ENCODE measurements around the gene ZNF638.

ZNF638 gene

DNA sequence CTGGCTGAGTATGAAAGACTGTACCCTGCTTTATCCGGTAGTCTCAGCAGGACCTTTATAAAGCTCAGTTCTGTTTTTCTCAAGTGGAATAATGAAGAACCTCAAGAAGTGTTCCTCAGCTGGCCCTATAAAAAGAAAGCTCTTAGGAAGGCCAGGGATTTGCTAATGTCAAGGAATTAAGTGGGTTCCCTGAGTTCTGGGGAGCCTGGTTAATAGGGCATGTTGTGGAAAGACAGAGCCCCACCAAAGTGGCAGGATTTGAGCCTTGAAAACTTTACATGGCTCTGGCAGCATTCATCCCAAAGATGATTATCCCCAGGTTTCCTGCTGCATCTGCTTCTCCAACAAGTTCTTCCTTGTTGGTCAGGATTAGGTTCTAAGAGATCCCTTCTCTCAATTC, 114.9 kb downstream of the ZNF638 start:
- Histone ChIP-seq H3K9me3 (ENCODE audit: insufficient read depth, low read depth, low read length) (no peaks in the 10 kb centered on the region), H3K9ac (ENCODE audit: low read depth, low read length, poor library complexity, severe bottlenecking) (no peak overlapping the region), H3K36me3 (ENCODE audit: insufficient read depth, low read length) (no peaks in the 10 kb centered on the region), H3K79me2 (ENCODE audit: insufficient read depth, low read length) (no peaks in the 10 kb centered on the region), H3F3A (ENCODE audit: low read depth) (no peaks in the 10 kb centered on the region), H2AFZ (ENCODE audit: low read length) (no peak overlapping the region), H4K20me1 (ENCODE audit: insufficient read depth, low read length, poor library complexity, severe bottlenecking) (no peaks in the 10 kb centered on the region), H3K4me1 (ENCODE audit: insufficient read depth, low read length, poor library complexity, severe bottlenecking) (peaks cover 31% of the 10 kb centered on the region), H3K27me3 (ENCODE audit: insufficient read depth, low read length, poor library complexity, severe bottlenecking) (no peaks in the 10 kb centered on the region), H3K4me3 (ENCODE audit: low read length, poor library complexity, severe bottlenecking) (no peak overlapping the region), H3K9me2 (replicated peaks; ENCODE audit: low read depth, low read length) (no peaks in the 10 kb centered on the region), H3K4me2 (ENCODE audit: low read depth, low read length, poor library complexity, severe bottlenecking) (no peak overlapping the region)
- TF ChIP-seq EZH2phosphoT487 (IDR thresholded peaks at IDR 0.05; ENCODE audit: borderline replicate concordance), result no peak
- TF ChIP-seq, protein P1, sequence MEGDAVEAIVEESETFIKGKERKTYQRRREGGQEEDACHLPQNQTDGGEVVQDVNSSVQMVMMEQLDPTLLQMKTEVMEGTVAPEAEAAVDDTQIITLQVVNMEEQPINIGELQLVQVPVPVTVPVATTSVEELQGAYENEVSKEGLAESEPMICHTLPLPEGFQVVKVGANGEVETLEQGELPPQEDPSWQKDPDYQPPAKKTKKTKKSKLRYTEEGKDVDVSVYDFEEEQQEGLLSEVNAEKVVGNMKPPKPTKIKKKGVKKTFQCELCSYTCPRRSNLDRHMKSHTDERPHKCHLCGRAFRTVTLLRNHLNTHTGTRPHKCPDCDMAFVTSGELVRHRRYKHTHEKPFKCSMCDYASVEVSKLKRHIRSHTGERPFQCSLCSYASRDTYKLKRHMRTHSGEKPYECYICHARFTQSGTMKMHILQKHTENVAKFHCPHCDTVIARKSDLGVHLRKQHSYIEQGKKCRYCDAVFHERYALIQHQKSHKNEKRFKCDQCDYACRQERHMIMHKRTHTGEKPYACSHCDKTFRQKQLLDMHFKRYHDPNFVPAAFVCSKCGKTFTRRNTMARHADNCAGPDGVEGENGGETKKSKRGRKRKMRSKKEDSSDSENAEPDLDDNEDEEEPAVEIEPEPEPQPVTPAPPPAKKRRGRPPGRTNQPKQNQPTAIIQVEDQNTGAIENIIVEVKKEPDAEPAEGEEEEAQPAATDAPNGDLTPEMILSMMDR (conservative IDR thresholded peaks at IDR 0.05; ENCODE audit: low read length), result no peak

DNA sequence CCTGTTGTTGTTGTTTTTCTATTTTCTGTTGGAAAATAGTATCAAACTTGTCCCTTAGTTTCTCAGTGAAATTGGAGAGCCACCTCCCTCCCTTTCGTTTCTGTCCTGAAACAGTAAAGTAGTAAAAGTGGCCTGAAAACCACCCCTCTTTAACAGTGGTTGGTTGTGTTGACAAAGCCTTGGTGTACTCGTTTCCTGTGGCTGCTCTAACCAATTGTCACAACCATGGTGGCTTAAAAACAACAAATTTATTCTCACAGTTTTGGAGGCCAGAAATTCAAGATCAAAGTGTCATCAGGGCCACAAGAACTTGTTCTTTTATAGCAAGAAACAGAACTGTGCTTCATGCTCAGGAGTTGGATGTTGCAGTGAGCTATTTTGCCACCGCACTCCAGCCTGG, 117.8 kb downstream of the ZNF638 start:
- H3K27me3 ChIP-seq (ENCODE audit: insufficient read depth, low read length, poor library complexity, severe bottlenecking), result no peaks in the 10 kb centered on the region
- TF ChIP-seq EZH2phosphoT487 (IDR thresholded peaks at IDR 0.05; ENCODE audit: borderline replicate concordance), result no peak
- TF ChIP-seq, protein P1 (conservative IDR thresholded peaks at IDR 0.05; ENCODE audit: low read length), result no peak
- H2AFZ ChIP-seq (ENCODE audit: low read length), result peak overlapping the region; percentile 78

DNA sequence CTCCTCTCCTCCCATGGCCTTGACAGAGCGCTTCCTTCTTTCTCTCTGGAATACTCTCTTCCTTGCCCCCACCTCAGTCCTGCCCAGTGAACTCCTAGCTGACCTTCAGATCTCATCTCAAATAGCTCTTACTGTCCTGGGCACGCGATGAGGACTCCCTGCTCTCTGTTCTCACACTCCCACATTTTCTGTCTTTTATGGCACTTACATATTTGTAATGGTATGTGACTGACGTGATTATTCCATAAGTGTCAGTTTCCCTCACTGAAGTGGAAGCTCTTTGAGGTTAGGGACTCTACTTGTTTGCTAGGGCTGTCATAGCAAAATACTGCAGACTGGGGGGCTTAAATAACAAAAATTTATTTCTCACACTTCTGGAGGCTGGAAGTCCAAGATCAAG, 120.1 kb downstream of the ZNF638 start:
- H3K79me2 ChIP-seq (ENCODE audit: insufficient read depth, low read length), result no peaks in the 10 kb centered on the region
- H3K9me3 ChIP-seq (ENCODE audit: insufficient read depth, low read depth, low read length), result no peaks in the 10 kb centered on the region
- no peak for TF ChIP-seq EZH2phosphoT487 (IDR thresholded peaks at IDR 0.05; ENCODE audit: borderline replicate concordance)
- TF ChIP-seq, protein P1 (conservative IDR thresholded peaks at IDR 0.05; ENCODE audit: low read length), result no peak
- no peaks in the 10 kb centered on the region for H4K20me1 ChIP-seq (ENCODE audit: insufficient read depth, low read length, poor library complexity, severe bottlenecking)
- peak overlapping the region; percentile 62 for H3K4me2 ChIP-seq (ENCODE audit: low read depth, low read length, poor library complexity, severe bottlenecking)
- peak overlapping the region; percentile 41 for H3K9ac ChIP-seq (ENCODE audit: low read depth, low read length, poor library complexity, severe bottlenecking)
- H3K9me2 ChIP-seq (replicated peaks; ENCODE audit: low read depth, low read length), result no peaks in the 10 kb centered on the region
- H3K36me3 ChIP-seq (ENCODE audit: insufficient read depth, low read length), result no peaks in the 10 kb centered on the region
- no peak overlapping the region for H3K4me3 ChIP-seq (ENCODE audit: low read length, poor library complexity, severe bottlenecking)
- peaks cover 81% of the 10 kb centered on the region for H3K4me1 ChIP-seq (ENCODE audit: insufficient read depth, low read length, poor library complexity, severe bottlenecking)
- 0 out of 2 replicates have a peak, but pooled peaks cover 2% of the 10 kb centered on the region for H3F3A ChIP-seq (ENCODE audit: low read depth)
- H2AFZ ChIP-seq (ENCODE audit: low read length), result no peak overlapping the region
- H3K27me3 ChIP-seq (ENCODE audit: insufficient read depth, low read length, poor library complexity, severe bottlenecking), result no peaks in the 10 kb centered on the region

More for the DNA sequence above, 117.8 kb downstream of the ZNF638 start:
- no peaks in the 10 kb centered on the region for H3K9me3 ChIP-seq (ENCODE audit: insufficient read depth, low read depth, low read length)
- H3K9me2 ChIP-seq (replicated peaks; ENCODE audit: low read depth, low read length), result no peaks in the 10 kb centered on the region
- H3F3A ChIP-seq (ENCODE audit: low read depth), result 0 out of 2 replicates have a peak, but pooled peaks cover 2% of the 10 kb centered on the region
- H3K36me3 ChIP-seq (ENCODE audit: insufficient read depth, low read length), result no peaks in the 10 kb centered on the region
- no peaks in the 10 kb centered on the region for H4K20me1 ChIP-seq (ENCODE audit: insufficient read depth, low read length, poor library complexity, severe bottlenecking)
- peaks cover 58% of the 10 kb centered on the region for H3K4me1 ChIP-seq (ENCODE audit: insufficient read depth, low read length, poor library complexity, severe bottlenecking)
- no peaks in the 10 kb centered on the region for H3K79me2 ChIP-seq (ENCODE audit: insufficient read depth, low read length)
- peak overlapping the region; percentile 59 for H3K9ac ChIP-seq (ENCODE audit: low read depth, low read length, poor library complexity, severe bottlenecking)
- H3K4me3 ChIP-seq (ENCODE audit: low read length, poor library complexity, severe bottlenecking), result peak overlapping the region; percentile 50
- H3K4me2 ChIP-seq (ENCODE audit: low read depth, low read length, poor library complexity, severe bottlenecking), result peak overlapping the region; percentile 84

All from Loucy (cell line).